Heart left ventricle (tissue), 16 donors: ENCODE measurements around the gene TMEM72. TPM values are rescaled to one million over a fixed set of nuclear protein-coding genes. Genes with fewer than 3 reads are reported as not detected.

Experiments used
- ATAC-seq, 4 donors: fragments of 200-7000 bp; cut with Tn5 transposase; one replicate each; pipeline ENCODE4 v1.9.1; 2020 to 2022; ENCODE audit warnings: moderate library complexity in 4 of 4, mild to moderate bottlenecking in 3 of 4, moderate number of reproducible peaks in 1 of 4
- DNase-seq, 5 donors: peaks; one replicate each; pipeline ENCODE4 v3.0.0-alpha.2; 2020
- H3K27ac ChIP-seq, 12 donors: fragments of 200-600 bp; sonication (generic) in 4 of 12; one replicate each; pipeline versions ENCODE4 v1.5.0 to v1.8.0; 2016 to 2022; ENCODE audit warnings: mild to moderate bottlenecking in 2 of 12
- H3K27me3 ChIP-seq, 9 donors: fragments of 200-600 bp; sonication (generic) in 2 of 9; one replicate each; pipeline versions ENCODE4 v1.5.1 to v1.8.0; 2016 to 2022; ENCODE audit warnings: mild to moderate bottlenecking in 3 of 9
- H3K36me3 ChIP-seq, 9 donors: fragments of 200-600 bp; sonication (generic) in 2 of 9; one replicate each; pipeline versions ENCODE4 v1.5.0 to v1.8.0; 2018 to 2022; ENCODE audit warnings: mild to moderate bottlenecking in 2 of 9
- H3K4me1 ChIP-seq, 12 donors: fragments of 200-600 bp; sonication (generic) in 4 of 12; one replicate each; pipeline versions ENCODE4 v1.5.0 to v1.8.0; 2016 to 2022; ENCODE audit warnings: mild to moderate bottlenecking in 3 of 12
- H3K4me3 ChIP-seq, 12 donors: fragments of 200-600 bp; sonication (generic) in 4 of 12; one replicate each; pipeline versions ENCODE4 v1.5.0 to v1.8.0; 2017 to 2022; ENCODE audit warnings: mild to moderate bottlenecking in 9 of 12, moderate library complexity in 4 of 12
- H3K9me3 ChIP-seq, 12 donors: fragments of 200-600 bp; sonication (generic) in 4 of 12; one replicate each; pipeline versions ENCODE4 v1.5.0 to v1.8.0; 2016 to 2022; ENCODE audit warnings: mild to moderate bottlenecking in 1 of 12
- POLR2A ChIP-seq, 2 donors: fragments of 450-650 bp; IDR thresholded peaks; one replicate each; pipeline ENCODE4 v1.6.1; 2017; ENCODE audit warnings: antibody characterized with exemption in 2 of 2, mild to moderate bottlenecking in 2 of 2, moderate library complexity in 2 of 2
- WGBS, 4 donors: extraction: QIAGEN DNeasy Blood & Tissue Kit in 2 of 4; methylation state at CpG; one replicate each; pipeline versions ENCODE4 v1.1.5 to v1.1.7; 2013 to 2018; 5-methylcytosine and 5-hydroxymethylcytosine counted together
- intact Hi-C, 10 donors: fragments of 100-400 bp; cut with DNase I; formaldehyde crosslinking; loops; one replicate each; pipeline versions ENCODE4 v1.11.1 to v1.14.2; 2022
- polyA plus RNA-seq, 2 donors: library from polyadenylated mRNA; stranded (reverse); fragments of 200-250 nt; gene quantifications; one replicate each; pipeline ENCODE4 v1.2.3, GENCODE V29; 2013
- total RNA-seq, 9 donors: library from RNA; depleted of rRNA in 2 of 9; stranded (reverse); fragments of >200 nt in 2 of 9; fragmentation: NEBNext Ultra II Directional in 3 of 9; extraction: Animal tissue kit (Norgen Biotek cat#: 25700) in 3 of 9; gene quantifications; one replicate each; pipeline versions ENCODE4 v1.1.0 to v1.2.4, GENCODE V29; 2016 to 2023
- TF ChIP-seq, protein P1 (sequence below), 12 donors: fragments of 200-600 bp; sonication (generic) in 4 of 12; IDR thresholded peaks; one replicate each; pipeline versions ENCODE4 v1.5.0 to v1.8.0; 2018 to 2022; ENCODE audit warnings: antibody characterized with exemption in 12 of 12, mild to moderate bottlenecking in 5 of 12
- donor health status: ischemic (EF 13 %, LVEDD 7.1; RV severe dilation, severe dysfunction).
- donor health status: healthy with polysubstance abuse.
- donor health status: DM: no; HTN: yes; CAD: no.
- donor health status: DM: no; HTN: no; CAD: no.
- donor health status: ischemic (EF 25% LVEDD 6.9; RV normal size, moderate dysfunction).
- donor health status: ischemic (EF 25% LVEDD 5.7; RV mildly dilated, moderate dysfunction).
- donor health status: healthy.
- donor health status: DM: yes; HTN: yes; CAD: no.
- donor health status: ischemic (EF 35%, LVEDD 5.7; RV mildly dilated, moderate dysfunction).
- donor health status: nonischemic (EF 11% LVEDD 7.7; RV severe dilation, severe dysfunction).
- donor health status: DM: yes; HTN: yes; CAD: no.
- donor health status: PGD.
- donor health status: ischemic (EF 29% LVEDD 5.4; RV normal size, mild dysfunction).
- donor health status: nonischemic (EF 23%, LVEDD 6.1; RV moderate dilation, normal function).

Gene TMEM72
- total and polyA plus RNA-seq, 11 donors, result 0.15 to 0.27 TPM; not detected in 9

DNA sequence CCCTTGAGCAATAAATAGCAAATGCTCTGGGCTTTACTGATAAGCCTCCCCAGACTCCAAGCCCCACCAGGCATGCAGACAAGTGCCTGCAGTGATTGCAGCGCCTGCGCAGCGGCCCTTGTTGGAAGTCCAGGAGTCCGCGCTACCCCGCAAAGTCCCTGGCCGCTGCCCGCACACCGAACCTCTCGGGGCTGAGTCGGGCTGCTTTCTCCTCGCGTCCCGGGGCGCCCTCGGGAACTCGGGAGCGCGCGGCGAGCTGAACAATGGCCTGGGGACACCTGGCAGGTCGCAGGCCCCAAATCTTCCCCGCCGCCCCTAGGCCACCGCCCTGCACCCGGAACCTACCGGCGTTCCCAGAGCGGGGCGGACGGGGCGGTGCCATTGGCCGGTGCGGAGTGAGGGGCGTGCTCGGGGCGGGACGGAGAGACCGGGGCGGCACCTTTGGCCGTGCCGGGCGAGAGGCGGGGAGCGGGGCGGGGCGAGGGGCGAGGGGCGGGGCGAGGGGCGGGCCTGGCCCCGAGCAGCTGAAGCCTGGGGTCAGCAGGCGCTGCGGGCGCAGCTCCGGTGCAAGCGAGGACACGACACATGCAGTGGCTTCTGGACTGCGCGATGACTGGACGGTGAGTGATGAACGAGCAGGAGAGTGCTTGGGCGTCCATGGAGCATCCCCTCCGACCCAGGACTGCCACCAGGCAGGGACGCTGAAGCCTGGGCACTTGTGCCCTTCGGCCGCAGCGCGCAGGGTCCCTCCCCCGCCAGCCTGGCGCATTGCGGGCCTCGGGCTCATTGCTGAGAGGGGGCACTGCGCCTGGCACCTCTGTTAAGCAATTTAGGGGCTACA lies 48.3 kb downstream of the TMEM72 start, which contains the start of gene RASSF4:
RASSF4 (plus strand) TSS at position 556 of the 841 bp plus-strand sequence. CDS start 10,401 bp downstream, outside the sequence.
- Histone ChIP-seq H3K36me3 (peaks cover 0 to 13% (median 0%) of the 10 kb centered on the region in 9 donors), H3K4me3 (peak within 1 kb of the TSS; percentile 45 to 90 (median 76)), H3K4me1 (peaks cover 10 to 89% (median 64%) of the 10 kb centered on the region in 12 donors), H3K27me3 (no peaks in the 10 kb centered on the region), H3K27ac (peak within 1 kb of the TSS; percentile 83 to 98 (median 94)), H3K9me3 (peaks cover 0 to 6% (median 0%) of the 10 kb centered on the region in 12 donors)
- DNase-seq (peak; percentile 96 to 98 (median 97)), ATAC-seq (peak; percentile 76 to 94 (median 90))
- intact Hi-C loops, result loop anchor here in 2 of 10 donors (1.0 to 10.0 kb wide), 7 partner anchors 15 to 85 kb away; partner anchors contain the start of genes DEPP1 (in 1 of the 2) and ZNF22 (in 1 of the 2)
- TF ChIP-seq, protein P1, sequence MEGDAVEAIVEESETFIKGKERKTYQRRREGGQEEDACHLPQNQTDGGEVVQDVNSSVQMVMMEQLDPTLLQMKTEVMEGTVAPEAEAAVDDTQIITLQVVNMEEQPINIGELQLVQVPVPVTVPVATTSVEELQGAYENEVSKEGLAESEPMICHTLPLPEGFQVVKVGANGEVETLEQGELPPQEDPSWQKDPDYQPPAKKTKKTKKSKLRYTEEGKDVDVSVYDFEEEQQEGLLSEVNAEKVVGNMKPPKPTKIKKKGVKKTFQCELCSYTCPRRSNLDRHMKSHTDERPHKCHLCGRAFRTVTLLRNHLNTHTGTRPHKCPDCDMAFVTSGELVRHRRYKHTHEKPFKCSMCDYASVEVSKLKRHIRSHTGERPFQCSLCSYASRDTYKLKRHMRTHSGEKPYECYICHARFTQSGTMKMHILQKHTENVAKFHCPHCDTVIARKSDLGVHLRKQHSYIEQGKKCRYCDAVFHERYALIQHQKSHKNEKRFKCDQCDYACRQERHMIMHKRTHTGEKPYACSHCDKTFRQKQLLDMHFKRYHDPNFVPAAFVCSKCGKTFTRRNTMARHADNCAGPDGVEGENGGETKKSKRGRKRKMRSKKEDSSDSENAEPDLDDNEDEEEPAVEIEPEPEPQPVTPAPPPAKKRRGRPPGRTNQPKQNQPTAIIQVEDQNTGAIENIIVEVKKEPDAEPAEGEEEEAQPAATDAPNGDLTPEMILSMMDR (IDR thresholded peaks at IDR 0.05), result peak in 1 of 12 donors; percentile 7
- peak; percentile 38 to 94 for TF ChIP-seq POLR2A (IDR thresholded peaks at IDR 0.05)
- 0 to 1% (median 0%) methylated on average over 5 to 74 of the region's 74 CpGs for WGBS, 4 donors

DNA sequence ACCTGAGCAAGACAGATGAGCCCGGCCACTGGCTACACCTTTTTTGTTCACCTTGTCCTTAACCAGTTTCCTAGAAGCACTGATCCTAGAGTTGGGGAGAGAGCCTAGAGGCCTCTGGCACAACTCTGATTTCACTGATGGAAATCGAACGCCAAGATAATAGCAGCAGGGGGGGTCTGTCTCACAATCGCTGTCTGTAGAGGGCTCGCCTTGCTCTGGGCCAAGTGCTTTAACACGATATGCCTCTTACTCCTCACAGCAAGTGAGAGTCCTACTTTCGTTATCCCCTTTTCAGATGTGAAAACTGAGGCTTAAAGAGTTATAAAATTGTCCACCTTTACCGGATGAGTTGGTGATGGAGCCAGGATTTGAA lies 48.9 kb downstream of the TMEM72 start:
- DNase-seq (no peak), ATAC-seq (no peak)
- 21 to 27% (median 24%) methylated on average over 7 to 8 of the region's 8 CpGs for whole genome bisulfite sequencing, 4 donors
- peaks cover 0 to 13% (median 0%) of the 10 kb centered on the region in 9 donors for H3K36me3 ChIP-seq
- peak overlapping the region; percentile 45 to 90 (median 76) for H3K4me3 ChIP-seq
- no peak for TF ChIP-seq POLR2A (IDR thresholded peaks at IDR 0.05)
- TF ChIP-seq, protein P1 (IDR thresholded peaks at IDR 0.05), result no peak
- H3K4me1 ChIP-seq, result peaks cover 12 to 93% (median 70%) of the 10 kb centered on the region in 12 donors
- no peaks in the 10 kb centered on the region for H3K27me3 ChIP-seq
- H3K9me3 ChIP-seq, result peaks cover 0 to 6% (median 0%) of the 10 kb centered on the region in 12 donors
- H3K27ac ChIP-seq, result peak overlapping the region; percentile 83 to 98 (median 94)
- intact Hi-C loops, result no loop called here

DNA sequence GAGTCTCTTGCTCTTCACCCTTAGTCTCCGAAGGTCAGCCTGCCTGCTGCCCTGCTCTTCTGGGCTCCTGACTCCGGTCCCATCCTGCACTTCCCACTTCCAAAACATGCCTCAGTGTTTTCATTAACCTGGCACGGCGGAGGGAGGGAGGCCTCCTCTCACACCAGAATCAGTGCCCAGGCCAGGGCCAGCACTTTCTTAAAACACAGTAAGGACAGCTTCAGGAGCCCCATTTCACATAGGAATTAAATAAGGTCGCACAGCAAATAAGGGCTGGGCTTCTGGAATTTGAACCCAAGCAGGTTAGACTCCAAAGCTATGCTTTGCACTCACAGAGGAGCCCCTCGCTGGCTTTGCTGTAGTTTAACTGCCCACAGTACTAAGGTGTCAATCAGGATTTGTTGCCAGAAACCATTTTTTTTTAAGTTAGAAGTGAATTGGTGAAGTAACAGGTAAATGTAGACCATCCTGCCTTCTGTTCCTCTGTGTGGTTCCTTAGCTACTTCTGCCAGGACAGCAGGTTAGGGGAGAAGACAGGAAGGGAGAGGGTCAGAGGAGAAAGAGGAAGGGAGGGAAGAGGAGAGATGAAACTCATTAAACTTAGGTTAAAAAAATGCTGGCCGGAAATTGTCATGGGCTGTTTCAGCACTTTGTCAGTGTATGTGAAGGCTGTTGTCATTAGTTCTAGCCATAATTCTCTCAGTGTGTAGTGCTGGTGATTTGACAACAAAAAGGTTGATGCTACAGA lies 49.5 kb downstream of the TMEM72 start:
- intact Hi-C loops, result no loop called here
- WGBS, 4 donors, result 35 to 43% (median 40%) methylated on average over 6 to 7 of the region's 7 CpGs
- ATAC-seq, result no peak

More for the DNA sequence above, 49.5 kb downstream of the TMEM72 start:
- H3K4me3 ChIP-seq, result peak overlapping the region; percentile 45 to 90 (median 76)
- H3K9me3 ChIP-seq, result peaks cover 0 to 6% (median 0%) of the 10 kb centered on the region in 12 donors
- peaks cover 15 to 93% (median 72%) of the 10 kb centered on the region in 12 donors for H3K4me1 ChIP-seq
- TF ChIP-seq POLR2A (IDR thresholded peaks at IDR 0.05), result no peak
- TF ChIP-seq, protein P1 (IDR thresholded peaks at IDR 0.05), result no peak
- H3K27me3 ChIP-seq, result no peaks in the 10 kb centered on the region
- peaks cover 0 to 9% (median 0%) of the 10 kb centered on the region in 9 donors for H3K36me3 ChIP-seq
- DNase-seq, result peak in 2 of 5 donors; percentile 19 to 31
- H3K27ac ChIP-seq, result peak overlapping the region; percentile 83 to 98 (median 94)
